HepG2 (cell line): ENCODE results near the gene RNASE9. TPM values are rescaled to one million over a fixed set of nuclear protein-coding genes. Genes with fewer than 3 reads are reported as not detected.

Source experiments
- BHLHE40 ChIP-seq: IDR thresholded peaks from 2 replicates; pipeline ENCODE4 v1.6.1; 2011; ENCODE audit warnings: low read length, improper control_type of control experiment
- ELK4 ChIP-seq: sonication (generic); formaldehyde crosslinking; IDR thresholded peaks from 2 replicates; pipeline ENCODE4 v1.9.0; 2021; ENCODE audit warnings: missing genetic modification reagents, borderline replicate concordance
- HNF4A ChIP-seq: sonication (generic); formaldehyde crosslinking; IDR thresholded peaks from 2 replicates; pipeline ENCODE4 v1.4.0; 2020; ENCODE audit warnings: missing genetic modification reagents
- IRX3 ChIP-seq: sonication (generic); formaldehyde crosslinking; IDR thresholded peaks from 2 replicates; pipeline ENCODE4 v1.8.1; 2023; ENCODE audit warnings: mild to moderate bottlenecking, low read depth, missing genetic modification reagents, borderline replicate concordance
- POGZ ChIP-seq: sonication (generic); formaldehyde crosslinking; IDR thresholded peaks from 2 replicates; pipeline ENCODE4 v1.4.0; 2020; ENCODE audit warnings: mild to moderate bottlenecking, missing genetic modification reagents
- RAD21 ChIP-seq: fragments of 450-650 bp; formaldehyde crosslinking; IDR thresholded peaks from 2 replicates; pipeline ENCODE4 v1.5.0; 2020; ENCODE audit warnings: mild to moderate bottlenecking
- SALL1 ChIP-seq: sonication (generic); formaldehyde crosslinking; IDR thresholded peaks from 2 replicates; pipeline ENCODE4 v1.8.0; 2022; ENCODE audit warnings: mild to moderate bottlenecking, missing genetic modification reagents
- SALL2 ChIP-seq: sonication (generic); formaldehyde crosslinking; IDR thresholded peaks from 2 replicates; pipeline ENCODE4 v1.8.1; 2023; ENCODE audit warnings: mild to moderate bottlenecking, missing genetic modification reagents, inconsistent platforms
- YEATS4 ChIP-seq: sonication (generic); formaldehyde crosslinking; IDR thresholded peaks from 2 replicates; pipeline ENCODE4 v1.4.0; 2020; ENCODE audit warnings: missing genetic modification reagents, borderline replicate concordance
- ZBTB46 ChIP-seq: sonication (generic); formaldehyde crosslinking; IDR thresholded peaks from 2 replicates; pipeline ENCODE4 v1.4.0; 2020; ENCODE audit warnings: mild to moderate bottlenecking, missing genetic modification reagents, borderline replicate concordance
- ZBTB8A ChIP-seq: sonication (generic); formaldehyde crosslinking; IDR thresholded peaks from 2 replicates; pipeline ENCODE4 v1.4.0; 2020; ENCODE audit warnings: mild to moderate bottlenecking, low read depth, missing genetic modification reagents, borderline replicate concordance
- ZFX ChIP-seq: sonication (generic); formaldehyde crosslinking; IDR thresholded peaks from 2 replicates; pipeline ENCODE4 v1.4.0; 2020; ENCODE audit warnings: mild to moderate bottlenecking, low read depth, missing genetic modification reagents, moderate library complexity
- ZNF20 ChIP-seq: sonication (generic); formaldehyde crosslinking; IDR thresholded peaks from 2 replicates; pipeline ENCODE4 v1.4.0; 2020; ENCODE audit warnings: mild to moderate bottlenecking, moderate library complexity, missing genetic modification reagents
- ZNF503 ChIP-seq: sonication (generic); formaldehyde crosslinking; IDR thresholded peaks from 2 replicates; pipeline ENCODE4 v1.4.0; 2020; ENCODE audit warnings: missing genetic modification reagents
- ZNF609 ChIP-seq: sonication (generic); formaldehyde crosslinking; IDR thresholded peaks from 2 replicates; pipeline ENCODE4 v1.4.0; 2020; ENCODE audit warnings: mild to moderate bottlenecking, missing genetic modification reagents, borderline replicate concordance
- ZNF691 ChIP-seq: sonication (generic); formaldehyde crosslinking; IDR thresholded peaks from 2 replicates; pipeline ENCODE4 v1.4.0; 2020; ENCODE audit warnings: missing genetic modification reagents, low read depth, mild to moderate bottlenecking, borderline replicate concordance
- ZNF703 ChIP-seq: sonication (generic); formaldehyde crosslinking; IDR thresholded peaks from 2 replicates; pipeline ENCODE4 v1.5.1; 2020; ENCODE audit warnings: missing genetic modification reagents, mild to moderate bottlenecking, moderate library complexity, borderline replicate concordance
- ZNF724P ChIP-seq: sonication (generic); formaldehyde crosslinking; IDR thresholded peaks from 2 replicates; pipeline ENCODE4 v1.8.0; 2022; ENCODE audit warnings: missing genetic modification reagents, borderline replicate concordance
- polyA plus RNA-seq, 8 experiments: library from polyadenylated mRNA; depleted of rRNA in 3 of 8; stranded (reverse) in 7 of 8; unstranded in 1 of 8; fragments of >200 nt; fragmentation: Illumina TruSeq in 4 of 8; extraction: Trizol in 4 of 8; gene quantifications; 2 replicates each; pipeline versions ENCODE4 v1.2.1 to v1.2.3, GENCODE V29; 2011 to 2016; ENCODE audit warnings: low read depth in 4 of 8, missing spikeins in 1 of 8, mixed read lengths in 1 of 8; ENCODE audit not compliant: insufficient read depth in 1 of 8
- total RNA-seq, 5 experiments: library from RNA; depleted of rRNA; stranded (reverse); fragments of >200 nt; fragmentation: Illumina TruSeq; extraction: Trizol; gene quantifications; 2 replicates each; pipeline ENCODE4 v1.2.3, GENCODE V29; 2016; ENCODE audit warnings: low read depth in 1 of 5

Gene RNASE9
- total and polyA plus RNA-seq, 2 of the 13 experiments (the other 11 are each of a cell fraction or from before 2014, with no cell fraction given): not detected

- peak; percentile 88 for TF ChIP-seq SALL1 (CRISPR knock-in tag)
- TF ChIP-seq ELK4 (CRISPR knock-in tag): no peak
- peak; percentile 85 for TF ChIP-seq RAD21 (CRISPR knock-in tag)
- TF ChIP-seq SALL2 (CRISPR knock-in tag): peak; percentile 72; the same call in 1 of the 2 replicates
- TF ChIP-seq BHLHE40: no peak
- 0 out of 2 replicates have a peak, but pooled peaks have one; percentile 71 for TF ChIP-seq ZNF691 (CRISPR knock-in tag)
- TF ChIP-seq IRX3 (CRISPR knock-in tag): no peak
- TF ChIP-seq YEATS4 (CRISPR knock-in tag): peak; percentile 72; the same call in 1 of the 2 replicates
- peak; percentile 56; the same call in 1 of the 2 replicates for TF ChIP-seq ZNF609 (CRISPR knock-in tag)
- TF ChIP-seq ZFX: peak; percentile 47; the same call in 1 of the 2 replicates
- TF ChIP-seq HNF4A (CRISPR knock-in tag): peak; percentile 98
- peak; percentile 84 for TF ChIP-seq POGZ
- TF ChIP-seq ZBTB46 (CRISPR knock-in tag): 0 out of 2 replicates have a peak, but pooled peaks have one; percentile 80
- TF ChIP-seq ZNF703 (CRISPR knock-in tag): no peak
- TF ChIP-seq ZNF724P (CRISPR knock-in tag): no peak
- TF ChIP-seq ZNF20 (CRISPR knock-in tag): no peak
- no peak for TF ChIP-seq ZBTB8A (CRISPR knock-in tag)
- 0 out of 2 replicates have a peak, but pooled peaks have one; percentile 32 for TF ChIP-seq ZNF503 (CRISPR knock-in tag)
These were observed 45.5 kb upstream of the RNASE9 start (continued) for GRCh38 chr14:20606190-20606901.
